Thyroid gland (tissue), 4 donors: Measurements from ENCODE around the gene KDM8. TPM values are rescaled to one million over a fixed set of nuclear protein-coding genes. Genes with fewer than 3 reads are reported as not detected.
"Not testable (repeated sequence)": the region's sequence is repeated elsewhere in the genome, so short reads cannot be mapped to it uniquely, and the experiment has no call there.

Experiments used
- DNase-seq, 2 donors: peaks; one replicate each; pipeline ENCODE4 v3.0.0-alpha.2; 2019
- H3K27ac ChIP-seq, 3 donors: fragments of 200-600 bp; sonication (generic); 1 replicate in 2 of 3; 2 replicates in 1 of 3; pipeline ENCODE4 v1.5.1; 2016 to 2019; ENCODE audit warnings: mild to moderate bottlenecking in 1 of 3, moderate library complexity in 1 of 3
- H3K27me3 ChIP-seq: fragments of 200-600 bp; sonication (generic); one replicate; pipeline ENCODE4 v1.5.1; 2019
- H3K36me3 ChIP-seq, 2 donors: fragments of 200-600 bp; sonication (generic); one replicate each; pipeline ENCODE4 v1.5.1; 2016 to 2019
- H3K4me1 ChIP-seq, 2 donors: fragments of 200-600 bp; sonication (generic); one replicate each; pipeline ENCODE4 v1.5.1; 2017 to 2019
- H3K4me3 ChIP-seq, 3 donors: fragments of 200-600 bp; sonication (generic); replicated peaks in 1 of 3; 1 replicate in 2 of 3; 2 replicates in 1 of 3; pipeline ENCODE4 v1.5.1; 2016; ENCODE audit warnings: mild to moderate bottlenecking in 1 of 3
- H3K9me3 ChIP-seq: fragments of 200-600 bp; sonication (generic); one replicate; pipeline ENCODE4 v1.5.1; 2017
- CTCF ChIP-seq, 6 experiments: fragments of 200-600 bp in 3 of 6; fragments of 450-650 bp in 3 of 6; sonication (generic) in 3 of 6; IDR thresholded peaks; one replicate each; pipeline ENCODE4 v1.5.1; 2016 to 2019; ENCODE audit warnings: antibody characterized with exemption in 6 of 6, mild to moderate bottlenecking in 2 of 6, inconsistent platforms in 1 of 6, moderate library complexity in 1 of 6
- POLR2A ChIP-seq, 2 donors: fragments of 450-650 bp; IDR thresholded peaks; one replicate each; pipeline ENCODE4 v1.6.1; 2017; ENCODE audit warnings: antibody characterized with exemption in 2 of 2, mild to moderate bottlenecking in 2 of 2, moderate library complexity in 1 of 2
- WGBS, 2 donors: methylation state at CpG; one replicate each; pipeline ENCODE4 v1.1.5; 2017; 5-methylcytosine and 5-hydroxymethylcytosine counted together
- intact Hi-C: fragments of 100-400 bp; cut with DNase I; formaldehyde crosslinking; loops from one replicate; pipeline ENCODE4 v1.15.1; 2023
- total RNA-seq, 4 donors: library from RNA; depleted of rRNA; stranded (reverse); fragments of >200 nt; gene quantifications; one replicate each; pipeline ENCODE4 v1.2.3, GENCODE V29; 2016

The KDM8 gene
- total RNA-seq, 4 donors from 2014 or later, result 5.6 to 14.9 (median 9.6) TPM

DNA sequence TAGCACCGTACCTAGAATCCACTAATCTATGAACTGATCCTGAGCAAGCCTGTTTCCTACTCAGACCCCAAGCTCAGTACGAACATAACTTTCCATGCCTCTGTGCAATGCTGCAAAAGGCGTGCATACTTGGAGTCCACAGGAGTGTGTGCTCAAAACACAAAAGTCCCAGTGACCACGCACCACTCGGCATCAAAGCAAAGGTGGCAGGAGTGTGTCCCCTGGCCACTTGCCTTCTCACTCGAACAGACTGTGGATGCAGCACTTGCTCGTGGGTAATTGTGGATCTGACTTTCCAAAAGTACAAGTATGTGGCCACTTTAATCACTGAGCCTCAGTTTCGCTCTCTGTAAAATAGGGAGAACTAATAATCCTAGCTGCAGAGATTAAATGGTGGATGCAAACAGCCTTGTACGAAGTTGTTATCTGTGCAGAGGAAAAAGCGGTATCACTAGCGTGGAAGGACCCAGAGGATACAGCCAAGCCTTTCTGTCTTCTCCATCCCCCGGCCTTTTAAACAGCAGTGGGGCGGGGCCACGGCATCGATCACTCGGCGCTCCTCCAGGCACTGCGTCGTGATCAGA, 311 bp upstream of the KDM8 start:
- H3K27ac ChIP-seq, result peak overlapping the region; percentile 93 to 96 (median 96)
- no peaks in the 10 kb centered on the region for H3K9me3 ChIP-seq
- DNase-seq, result peak; percentile 91
- TF ChIP-seq CTCF (IDR thresholded peaks at IDR 0.05), result no peak
- no peak for TF ChIP-seq POLR2A (IDR thresholded peaks at IDR 0.05)
- H3K4me1 ChIP-seq, result peaks cover 10 to 22% of the 10 kb centered on the region in 2 donors
- no peaks in the 10 kb centered on the region for H3K27me3 ChIP-seq
- 23 to 25% methylated on average over 18 to 19 of the region's 19 CpGs for WGBS, 2 donors
- intact Hi-C loops, result loop anchor here (10.0 kb wide), 1 partner anchor 342 kb away; the partner anchor contains the start of gene GTF3C1
- no peaks in the 10 kb centered on the region for H3K36me3 ChIP-seq
- peak overlapping the region; percentile 24 to 56 (median 50) for H3K4me3 ChIP-seq

DNA sequence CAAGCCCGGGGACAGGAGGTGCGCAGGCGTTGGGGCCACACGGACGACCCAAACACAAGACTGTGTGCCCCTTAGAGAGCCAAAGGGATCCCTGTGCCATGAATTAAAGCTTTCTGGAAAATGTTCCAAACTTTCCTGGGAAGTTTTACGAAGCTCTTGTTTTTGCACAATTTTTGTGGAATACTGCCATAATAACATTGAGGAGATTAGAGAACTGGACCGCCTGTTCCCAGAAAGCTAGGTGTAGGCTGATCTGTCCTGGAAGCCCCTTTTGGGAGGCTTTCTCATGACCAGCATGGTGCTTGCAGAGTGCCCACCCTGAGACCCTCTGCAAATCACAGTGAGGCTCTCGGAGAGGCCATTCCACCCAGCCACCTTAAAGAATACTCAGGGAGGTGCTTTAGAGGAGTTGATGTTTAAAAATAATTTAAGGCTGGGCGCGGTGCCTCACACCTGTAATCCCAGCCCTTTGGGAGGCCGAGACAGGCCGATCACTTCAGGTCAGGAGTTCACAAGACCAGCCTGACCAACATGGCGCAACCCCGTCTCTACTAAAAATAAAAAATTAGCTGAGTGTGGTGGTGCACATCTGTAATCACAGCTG, 1.1 kb downstream of the KDM8 start:
- no peak for TF ChIP-seq CTCF (IDR thresholded peaks at IDR 0.05)
- no peak for TF ChIP-seq POLR2A (IDR thresholded peaks at IDR 0.05)
- 63 to 64% methylated on average over 14 of the region's 14 CpGs for WGBS, 2 donors
- H3K4me3 ChIP-seq, result peak overlapping the region in 2 of 3 donors; percentile 39 to 43
- intact Hi-C loops, result loop anchor here (10.0 kb wide), 1 partner anchor 340 kb away; the partner anchor contains the start of gene GTF3C1
- peaks cover 10 to 29% of the 10 kb centered on the region in 2 donors for H3K4me1 ChIP-seq
- peak overlapping the region; percentile 93 to 96 (median 96) for H3K27ac ChIP-seq
- no peaks in the 10 kb centered on the region for H3K36me3 ChIP-seq
- H3K9me3 ChIP-seq, result no peaks in the 10 kb centered on the region
- DNase-seq, result no peak
- H3K27me3 ChIP-seq, result no peaks in the 10 kb centered on the region

DNA sequence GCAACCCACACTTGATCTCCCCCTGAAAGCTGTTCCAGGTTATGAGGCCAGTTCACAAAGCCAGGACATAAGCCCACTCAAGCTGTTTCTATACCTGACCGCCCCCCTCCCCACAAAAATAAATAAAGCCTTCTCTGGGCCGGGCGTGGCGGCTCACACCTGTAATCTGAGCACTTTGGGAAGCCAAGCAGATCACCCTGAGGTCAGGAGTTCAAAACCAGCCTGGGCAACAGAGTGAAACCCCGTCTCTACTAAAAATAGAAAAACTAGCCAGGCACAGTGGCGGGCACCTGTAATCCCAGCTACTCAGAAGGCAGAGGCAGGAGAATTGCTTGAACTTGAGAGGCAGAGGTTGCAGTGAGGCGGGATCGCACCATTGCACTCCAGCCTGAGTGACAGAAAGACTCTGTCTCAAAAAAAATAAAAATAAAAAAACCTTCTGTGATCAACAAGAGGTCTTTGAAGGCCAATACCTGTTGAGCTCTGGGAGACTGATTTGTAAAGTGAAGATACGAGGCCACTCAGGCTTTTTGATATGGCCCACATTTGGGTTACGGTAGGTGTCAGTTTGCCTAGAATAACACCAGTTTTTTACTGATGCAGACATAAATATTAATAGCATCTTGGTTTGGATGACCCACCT, 2.2 kb downstream of the KDM8 start:
- Histone ChIP-seq H3K27me3 (no peaks in the 10 kb centered on the region), H3K36me3 (peaks cover 4 to 5% of the 10 kb centered on the region in 2 donors), H3K9me3 (no peaks in the 10 kb centered on the region), H3K4me1 (peaks cover 10 to 29% of the 10 kb centered on the region in 2 donors), H3K4me3 (no peak overlapping the region), H3K27ac (no peak overlapping the region)
- no peak for DNase-seq
- 89 to 92% methylated on average over 10 of the region's 10 CpGs for WGBS, 2 donors
- TF ChIP-seq POLR2A (IDR thresholded peaks at IDR 0.05), result no peak
- no peak for TF ChIP-seq CTCF (IDR thresholded peaks at IDR 0.05)
- intact Hi-C loops, result loop anchor here (10.0 kb wide), 1 partner anchor 339 kb away; the partner anchor contains the start of gene GTF3C1

GRCh38 chr16:27207121-27207520, 3.8 kb downstream of the KDM8 start:
- intact Hi-C loops, result loop anchor here (10.0 kb wide), 1 partner anchor 338 kb away; the partner anchor contains the start of gene GTF3C1
- Histone ChIP-seq H3K4me1 (peaks cover 10 to 29% of the 10 kb centered on the region in 2 donors), H3K36me3 (peaks cover 5 to 13% of the 10 kb centered on the region in 2 donors)
- not testable (repeated sequence) for H3K9me3 ChIP-seq, H3K27ac ChIP-seq, H3K4me3 ChIP-seq, H3K27me3 ChIP-seq
- WGBS, 2 donors, result 45 to 54% methylated on average over 10 of the region's 10 CpGs
- DNase-seq, result peak; percentile 51 to 56

- DNase-seq, result no peak
- peaks cover 5 to 13% of the 10 kb centered on the region in 2 donors for H3K36me3 ChIP-seq
- H3K27me3 ChIP-seq, result no peaks in the 10 kb centered on the region
- intact Hi-C loops, result loop anchor here (10.0 kb wide), 1 partner anchor 337 kb away; the partner anchor contains the start of gene GTF3C1
- no peak overlapping the region for H3K27ac ChIP-seq
- H3K9me3 ChIP-seq, result no peaks in the 10 kb centered on the region
- H3K4me1 ChIP-seq, result peaks cover 6 to 25% of the 10 kb centered on the region in 2 donors
- no peak overlapping the region for H3K4me3 ChIP-seq
- whole genome bisulfite sequencing, 2 donors, result 99% methylated on average over 8 of the region's 8 CpGs
- no peak for TF ChIP-seq POLR2A (IDR thresholded peaks at IDR 0.05)
- no peak for TF ChIP-seq CTCF (IDR thresholded peaks at IDR 0.05)
Measured at GRCh38 chr16:27208081-27208680, 4.9 kb downstream of the KDM8 start.
